ENCODE data around the gene SLC27A6. TPM values are rescaled to one million over a fixed set of nuclear protein-coding genes. Genes with fewer than 3 reads are reported as not detected.
"Not testable (repeated sequence)": the region's sequence is repeated elsewhere in the genome, so short reads cannot be mapped to it uniquely, and the experiment has no call there.

Gene SLC27A6
- total RNA-seq, 1 experiment from 2014 or later = not detected

DNA sequence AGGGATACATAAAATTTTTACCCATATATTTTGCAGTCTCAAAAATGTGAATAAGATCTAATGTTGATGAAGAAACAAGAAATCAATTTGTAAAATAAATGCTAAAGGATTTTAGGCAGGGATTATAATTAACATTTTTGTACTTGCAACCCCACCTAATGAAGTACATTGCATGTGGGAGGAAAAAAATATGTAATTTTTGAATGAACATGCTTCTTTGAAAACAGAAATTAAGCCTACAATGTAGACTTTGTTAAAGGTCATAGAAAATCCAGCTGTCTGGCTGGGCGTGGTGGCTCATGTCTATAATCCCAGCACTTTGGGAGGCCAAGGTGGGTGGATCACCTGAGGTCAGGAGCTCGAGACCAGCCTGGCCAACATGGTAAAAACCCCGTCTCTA, 15.6 kb downstream of the SLC27A6 start:
- DNase-seq (ENCODE audit: low read depth) = no peak
- in situ Hi-C loops (cut with HindIII; ENCODE audit: low pct_unique_long_range_greater_than_20kb, low sequenced_read_pairs) = no loop called here

DNA sequence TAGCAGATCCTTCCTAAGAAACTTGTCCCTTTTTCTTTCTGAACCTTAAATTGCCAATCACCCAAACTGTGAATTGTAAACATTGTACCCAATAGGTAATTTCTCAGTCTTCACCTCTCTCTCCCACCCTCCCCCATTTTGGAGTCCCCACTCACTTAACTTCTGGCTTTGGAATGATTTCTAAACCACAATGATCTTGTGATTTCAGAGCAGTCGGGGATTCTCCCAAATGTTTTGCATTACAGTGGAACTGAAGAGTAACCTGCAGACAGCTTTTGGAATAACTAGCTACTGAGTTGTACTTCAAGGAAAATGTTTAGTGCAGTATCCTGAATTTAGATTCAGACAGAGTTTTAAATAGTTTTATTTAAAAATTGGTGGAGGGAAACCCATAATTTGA, 19.2 kb downstream of the SLC27A6 start:
- no peak for DNase-seq (ENCODE audit: low read depth)
- in situ Hi-C loops (cut with HindIII; ENCODE audit: low pct_unique_long_range_greater_than_20kb, low sequenced_read_pairs) = no loop called here

DNA sequence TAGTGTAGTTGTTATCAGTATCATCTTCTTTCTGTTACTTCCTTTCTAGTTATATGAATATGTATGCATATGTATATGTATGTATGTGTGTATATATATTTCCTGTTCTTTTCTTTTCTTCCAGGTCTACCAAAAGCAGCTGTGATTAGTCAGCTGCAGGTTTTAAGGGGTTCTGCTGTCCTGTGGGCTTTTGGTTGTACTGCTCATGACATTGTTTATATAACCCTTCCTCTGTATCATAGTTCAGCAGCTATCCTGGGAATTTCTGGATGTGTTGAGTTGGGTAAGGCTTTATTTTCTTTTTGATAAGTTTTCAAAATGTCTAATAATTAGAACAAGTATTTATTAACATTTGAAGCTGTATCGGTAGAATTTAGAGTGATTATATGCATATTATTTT, 23.2 kb downstream of the SLC27A6 start:
- DNase-seq (ENCODE audit: low read depth) = no peak
- in situ Hi-C loops (cut with HindIII; ENCODE audit: low pct_unique_long_range_greater_than_20kb, low sequenced_read_pairs) = no loop called here

DNA sequence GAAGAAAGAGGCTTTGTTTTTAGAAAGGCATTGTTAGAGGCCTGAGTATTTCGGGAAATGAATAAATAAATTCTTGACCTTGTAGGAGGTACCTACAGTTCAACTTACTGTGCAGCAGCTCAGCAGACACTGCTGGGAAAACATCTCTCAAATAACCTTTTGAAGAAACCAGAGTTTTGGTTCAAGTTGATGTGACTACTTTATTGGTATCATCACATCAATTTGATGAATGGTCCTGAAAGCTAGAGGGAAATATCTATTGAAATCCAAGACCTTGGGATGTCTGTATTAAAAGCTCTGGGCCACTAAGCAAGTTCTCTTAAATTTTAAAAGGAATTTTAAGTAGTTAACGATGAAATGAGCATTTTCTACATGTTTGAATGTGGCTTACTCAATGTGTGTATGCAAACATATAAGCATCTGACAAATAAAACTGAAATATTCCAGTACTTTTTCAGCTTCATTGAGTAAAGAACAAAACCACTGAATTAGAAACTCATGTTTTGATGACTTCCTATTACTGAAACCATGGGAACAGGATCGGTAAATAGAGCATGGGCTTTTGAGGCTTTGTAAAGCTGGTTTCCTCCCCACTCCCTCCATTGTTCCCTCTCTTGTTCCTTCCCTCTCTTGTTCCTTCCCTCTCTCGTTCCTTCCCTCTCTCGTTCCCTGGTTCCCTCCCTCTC, 36.7 kb downstream of the SLC27A6 start:
- no peak for DNase-seq (ENCODE audit: low read depth)
- in situ Hi-C loops (cut with HindIII; ENCODE audit: low pct_unique_long_range_greater_than_20kb, low sequenced_read_pairs) = no loop called here

DNA sequence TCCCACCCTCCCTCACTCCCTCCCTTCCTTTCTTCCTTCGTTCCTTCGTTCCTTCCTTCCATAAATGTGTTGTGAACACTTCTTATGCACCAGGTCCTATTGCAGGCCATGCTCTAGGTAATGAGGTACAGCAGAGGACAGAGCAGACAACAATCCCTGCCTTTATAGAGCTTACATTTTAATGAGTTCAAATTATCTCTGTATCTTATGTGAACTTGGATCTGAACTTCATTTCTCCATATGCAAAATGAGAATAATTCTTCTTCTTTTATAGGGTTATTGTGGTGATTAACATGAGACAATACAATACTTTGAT, 37.2 kb downstream of the SLC27A6 start:
- in situ Hi-C loops (cut with HindIII; ENCODE audit: low pct_unique_long_range_greater_than_20kb, low sequenced_read_pairs) = no loop called here
- no peak for DNase-seq (ENCODE audit: low read depth)

DNA sequence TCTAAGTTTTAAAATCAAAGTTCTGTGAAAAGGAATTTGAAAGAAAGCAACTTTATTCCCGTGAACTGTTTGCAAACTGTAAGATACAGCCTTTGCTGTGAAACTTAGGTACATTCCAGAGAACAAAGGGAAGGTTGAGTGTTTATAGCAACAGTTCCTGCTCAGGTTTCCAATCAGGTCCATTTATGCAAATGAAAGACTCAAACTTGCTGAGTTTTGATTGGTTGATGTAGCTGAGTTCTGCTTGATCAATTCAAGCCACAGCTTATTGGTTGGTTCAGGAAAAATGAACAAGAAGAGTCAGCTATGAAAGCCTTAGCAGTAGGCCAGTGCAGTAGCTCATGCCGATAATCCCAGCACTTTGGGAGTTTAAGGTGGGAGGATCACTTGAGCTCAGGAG, 37.9 kb downstream of the SLC27A6 start:
- in situ Hi-C loops (cut with HindIII; ENCODE audit: low pct_unique_long_range_greater_than_20kb, low sequenced_read_pairs) = no loop called here

DNA sequence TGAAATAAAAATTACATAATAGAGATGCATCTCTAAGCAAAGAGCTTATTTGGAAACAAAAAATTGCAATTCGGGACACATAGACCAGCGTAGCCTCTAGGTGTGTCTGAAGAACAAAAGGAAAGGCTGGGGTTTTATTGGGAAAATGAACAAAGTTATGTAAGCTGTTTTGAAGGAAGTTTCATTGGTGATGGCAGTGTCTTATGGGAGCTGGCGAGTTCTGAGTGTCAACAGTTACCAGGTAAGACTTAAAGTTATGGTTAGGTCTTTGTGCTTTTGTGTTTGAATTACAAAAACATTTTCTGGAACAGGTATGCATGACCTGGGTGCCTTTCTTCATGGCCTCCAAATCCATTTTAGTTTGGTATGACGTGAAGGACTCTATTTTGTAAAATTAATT, 48.9 kb downstream of the SLC27A6 start:
- in situ Hi-C loops (cut with HindIII; ENCODE audit: low pct_unique_long_range_greater_than_20kb, low sequenced_read_pairs) = no loop called here
- DNase-seq (ENCODE audit: low read depth) = no peak

More for the DNA sequence above, 37.9 kb downstream of the SLC27A6 start:
- peak; percentile 51 for DNase-seq (ENCODE audit: low read depth)

DNA sequence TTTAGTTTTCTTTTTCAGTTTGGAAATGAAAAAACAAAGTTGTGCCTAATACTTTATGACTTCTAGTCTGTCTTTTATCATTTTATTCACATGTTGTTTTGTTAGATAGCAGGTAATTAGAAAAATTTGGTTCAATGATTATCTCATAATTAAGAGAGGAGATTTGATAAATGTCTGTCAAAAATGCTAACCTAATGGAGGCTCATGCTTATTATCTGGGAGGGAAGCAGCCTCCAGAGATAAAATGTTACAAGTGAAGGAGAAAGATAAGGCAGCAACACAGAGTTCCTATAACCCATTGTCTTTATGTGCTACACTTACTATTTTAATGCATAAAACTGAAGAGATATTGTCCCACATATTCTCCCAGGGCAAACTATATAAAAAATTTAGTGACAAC, 53.5 kb downstream of the SLC27A6 start:
- no peak for DNase-seq (ENCODE audit: low read depth)
- in situ Hi-C loops (cut with HindIII; ENCODE audit: low pct_unique_long_range_greater_than_20kb, low sequenced_read_pairs) = no loop called here

DNA sequence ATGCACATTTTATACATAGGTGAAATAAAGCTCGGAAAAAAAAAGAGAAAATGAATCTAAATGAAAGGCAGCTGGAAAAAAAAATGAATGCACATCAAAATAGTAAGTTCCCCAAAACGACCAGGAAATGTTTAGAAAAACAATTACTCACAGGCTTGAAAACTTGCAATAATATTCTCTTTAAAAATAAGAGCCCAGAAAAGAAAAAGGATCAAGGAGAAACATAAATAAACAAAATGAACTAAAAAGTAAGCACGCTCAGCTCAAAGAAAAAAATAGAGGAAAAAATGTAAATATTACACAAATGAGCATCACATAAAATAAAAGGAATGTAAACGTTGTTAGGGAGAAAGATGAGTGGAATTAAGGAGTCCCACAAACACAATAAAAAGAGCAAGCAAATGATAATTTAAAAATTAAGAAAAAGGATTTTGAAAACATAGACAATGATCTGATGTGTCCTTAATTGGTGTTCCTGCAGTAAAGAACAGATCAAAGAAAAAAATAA, 54.2 kb downstream of the SLC27A6 start:
- in situ Hi-C loops (cut with HindIII; ENCODE audit: low pct_unique_long_range_greater_than_20kb, low sequenced_read_pairs) = no loop called here
- DNase-seq (ENCODE audit: low read depth) = no peak

DNA sequence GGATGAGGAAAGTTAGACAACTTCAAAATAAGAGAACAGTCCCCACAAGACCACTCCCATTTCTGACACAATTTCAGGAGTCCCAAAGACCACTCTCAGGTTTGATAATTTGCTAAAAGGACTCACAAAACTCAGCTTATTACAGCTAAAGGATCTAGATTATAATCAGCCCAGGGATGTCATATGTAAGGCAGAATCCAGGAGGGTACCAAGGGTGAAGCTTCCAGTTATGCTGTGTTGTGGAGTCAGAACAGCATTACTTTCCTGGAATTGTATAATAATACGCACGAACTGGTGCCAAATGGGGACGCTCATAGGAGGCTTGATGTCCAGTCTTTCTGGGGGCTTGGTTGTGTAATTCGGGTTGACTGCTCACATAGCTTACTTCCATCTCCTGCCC, 55.4 kb downstream of the SLC27A6 start:
- in situ Hi-C loops (cut with HindIII; ENCODE audit: low pct_unique_long_range_greater_than_20kb, low sequenced_read_pairs) = no loop called here
- no peak for DNase-seq (ENCODE audit: low read depth)

DNA sequence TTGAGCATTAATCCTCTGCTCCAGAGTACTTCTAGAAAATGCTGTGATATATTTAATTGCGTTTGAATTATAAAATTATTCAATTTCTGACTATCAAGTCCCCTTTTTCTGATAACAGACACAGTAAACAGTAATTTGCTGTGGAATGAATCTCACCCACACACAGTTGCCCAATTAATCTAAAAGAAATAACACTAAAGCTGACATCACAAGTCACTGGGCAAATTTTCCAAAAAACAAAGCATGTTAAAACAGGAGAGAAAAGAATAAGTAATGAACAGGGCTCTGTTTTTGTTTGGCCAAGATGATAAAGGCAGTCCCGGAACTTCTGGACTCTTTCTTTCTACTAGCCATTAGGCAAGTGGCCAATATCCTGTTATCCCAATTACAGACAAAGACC, 56.5 kb downstream of the SLC27A6 start:
- no peak for DNase-seq (ENCODE audit: low read depth)
- in situ Hi-C loops (cut with HindIII; ENCODE audit: low pct_unique_long_range_greater_than_20kb, low sequenced_read_pairs) = no loop called here

DNA sequence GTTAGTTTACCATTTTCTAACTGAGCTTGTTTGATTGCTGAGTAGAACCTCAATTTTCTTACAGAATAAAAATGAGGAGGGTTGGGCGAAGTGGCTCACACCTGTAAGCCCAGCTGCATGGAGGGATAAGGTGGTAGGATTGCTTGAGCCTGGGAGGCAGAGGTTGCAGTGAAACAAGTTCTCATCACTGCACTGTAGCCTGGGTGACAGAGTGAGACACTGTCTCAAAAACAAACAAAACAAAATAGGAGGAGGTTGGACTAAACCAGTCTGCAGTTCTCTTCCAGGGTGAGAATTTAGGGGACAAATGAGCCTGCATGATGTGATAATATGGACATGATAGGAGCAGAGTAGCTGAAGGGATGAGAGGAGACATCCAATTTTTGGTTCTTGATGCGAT, 57.3 kb downstream of the SLC27A6 start:
- in situ Hi-C loops (cut with HindIII; ENCODE audit: low pct_unique_long_range_greater_than_20kb, low sequenced_read_pairs) = no loop called here

DNA sequence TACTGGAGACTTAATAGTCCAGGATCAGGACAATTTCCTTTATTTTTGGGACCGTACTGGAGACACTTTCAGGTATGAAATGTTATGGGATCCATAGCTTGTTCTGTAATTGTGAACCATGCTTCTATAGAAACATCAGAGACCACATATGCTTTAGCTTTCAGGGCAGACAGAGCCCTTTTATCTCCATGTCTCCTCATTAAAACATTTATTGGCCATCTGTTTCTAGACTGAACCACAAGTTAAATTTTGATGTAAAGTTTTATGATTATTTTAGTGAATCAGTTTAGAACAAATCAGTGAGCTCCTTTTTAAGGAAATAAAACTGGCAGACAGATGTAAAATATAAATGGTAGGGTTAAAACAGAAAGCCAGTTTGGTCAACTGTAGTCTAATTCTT, 62.0 kb downstream of the SLC27A6 start:
- no peak for DNase-seq (ENCODE audit: low read depth)
- in situ Hi-C loops (cut with HindIII; ENCODE audit: low pct_unique_long_range_greater_than_20kb, low sequenced_read_pairs) = no loop called here

More for the DNA sequence above, 57.3 kb downstream of the SLC27A6 start:
- no peak for DNase-seq (ENCODE audit: low read depth)

DNA sequence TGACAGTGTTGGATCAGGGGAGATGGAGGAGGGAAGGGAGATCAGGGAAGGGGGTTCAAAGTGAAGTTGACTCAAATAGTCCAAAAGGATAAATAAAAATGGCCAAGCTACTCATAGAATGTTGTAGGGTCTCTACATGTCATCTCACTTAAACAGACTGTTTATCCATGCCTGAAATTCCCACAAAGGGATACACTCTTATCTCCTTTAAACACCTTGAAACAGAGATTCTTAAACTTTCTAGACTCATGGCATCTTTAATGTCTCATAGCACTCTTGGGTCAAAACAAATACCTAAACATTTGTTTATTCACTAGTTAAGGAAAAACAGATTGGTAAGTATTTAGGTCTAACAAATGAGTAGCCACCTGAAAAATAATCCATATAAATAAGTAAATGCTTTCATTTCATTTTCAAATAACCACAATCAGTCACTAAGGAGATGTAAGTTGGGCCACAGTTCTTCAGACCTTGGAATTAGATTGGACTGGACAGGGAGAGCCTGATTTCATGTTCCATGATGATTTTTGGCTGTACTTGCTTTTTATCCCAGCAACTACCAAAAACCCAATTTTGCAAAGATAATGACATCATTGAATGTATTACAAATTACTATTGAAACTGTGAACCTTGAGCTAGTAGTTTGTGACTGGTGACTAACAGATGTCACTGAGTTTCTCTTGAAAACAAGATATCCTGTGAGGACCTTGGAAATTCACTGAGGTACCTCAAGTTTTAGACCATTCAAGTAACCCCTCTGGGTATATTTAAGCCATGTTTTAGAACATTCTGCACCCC, 66.8 kb downstream of the SLC27A6 start:
- in situ Hi-C loops (cut with HindIII; ENCODE audit: low pct_unique_long_range_greater_than_20kb, low sequenced_read_pairs) = no loop called here
- DNase-seq (ENCODE audit: low read depth) = no peak

DNA sequence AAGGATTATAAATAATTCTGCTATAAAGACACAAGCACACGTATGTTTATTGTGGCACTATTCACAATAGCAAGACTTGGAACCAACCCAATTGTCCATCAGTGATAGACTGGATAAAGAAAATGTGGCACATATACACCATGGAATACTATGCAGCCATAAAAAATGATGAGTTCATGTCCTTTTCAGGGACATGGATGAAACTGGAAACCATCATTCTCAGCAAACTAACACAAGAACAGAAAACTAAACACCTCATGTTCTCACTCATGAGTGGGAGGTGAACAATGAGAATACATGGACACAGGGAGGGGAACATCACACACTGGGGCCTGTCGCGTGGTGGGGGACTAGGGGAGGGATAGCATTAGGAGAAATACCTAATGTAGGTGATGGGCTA, 71.0 kb downstream of the SLC27A6 start:
- in situ Hi-C loops (cut with HindIII; ENCODE audit: low pct_unique_long_range_greater_than_20kb, low sequenced_read_pairs); DNase-seq (ENCODE audit: low read depth): not testable (repeated sequence)

DNA sequence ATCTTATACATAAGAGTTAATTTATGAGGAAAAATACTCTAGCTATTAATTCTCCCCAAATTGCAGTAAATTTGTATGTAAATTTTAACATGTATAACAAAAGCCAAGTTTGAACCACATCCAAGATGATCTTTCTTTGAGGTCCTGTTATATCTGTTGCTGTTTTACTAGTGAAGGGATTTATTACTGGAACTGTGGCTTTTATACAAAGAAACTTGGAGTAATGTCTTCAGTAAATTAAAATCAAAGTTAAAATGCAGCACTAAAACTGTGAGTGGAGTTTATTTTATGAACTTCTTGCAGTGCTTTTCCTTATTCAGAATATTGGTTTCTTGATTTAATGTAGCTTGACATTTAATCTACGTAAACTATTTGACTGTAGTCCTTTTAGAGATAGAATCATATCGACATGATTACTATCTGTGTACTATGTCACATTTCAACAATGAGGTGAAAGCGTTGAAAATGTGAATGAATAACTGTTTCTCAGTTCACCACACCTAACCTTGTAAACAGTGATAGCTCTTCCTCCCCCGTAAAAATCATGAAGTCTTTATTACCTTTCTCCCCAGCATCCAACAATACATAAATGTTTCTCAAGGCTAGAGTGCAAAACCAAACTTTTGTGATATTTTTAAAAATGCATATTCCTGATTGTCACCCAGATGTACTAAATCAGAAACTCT, 76.1 kb downstream of the SLC27A6 start:
- no peak for DNase-seq (ENCODE audit: low read depth)
- in situ Hi-C loops (cut with HindIII; ENCODE audit: low pct_unique_long_range_greater_than_20kb, low sequenced_read_pairs) = no loop called here

DNA sequence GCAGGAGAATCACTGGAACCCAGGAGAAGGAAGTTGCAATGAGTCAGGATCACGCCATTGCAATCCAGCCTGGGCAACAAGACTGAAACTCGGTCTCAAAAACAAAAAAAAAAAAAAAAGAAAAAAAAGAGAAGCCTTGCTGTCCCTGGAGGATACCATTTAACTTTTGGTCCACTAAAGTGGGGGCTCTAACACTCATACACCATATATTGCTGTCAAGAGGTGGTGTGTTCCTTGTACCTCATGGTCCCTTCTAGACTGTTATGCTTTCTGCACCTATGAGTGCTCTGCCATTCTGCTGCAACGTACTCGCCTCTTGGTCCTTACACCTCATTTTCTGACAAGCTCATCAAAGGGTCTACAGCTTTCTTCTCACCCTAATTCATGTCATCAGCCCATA, 77.0 kb downstream of the SLC27A6 start:
- no peak for DNase-seq (ENCODE audit: low read depth)
- in situ Hi-C loops (cut with HindIII; ENCODE audit: low pct_unique_long_range_greater_than_20kb, low sequenced_read_pairs) = no loop called here

DNA sequence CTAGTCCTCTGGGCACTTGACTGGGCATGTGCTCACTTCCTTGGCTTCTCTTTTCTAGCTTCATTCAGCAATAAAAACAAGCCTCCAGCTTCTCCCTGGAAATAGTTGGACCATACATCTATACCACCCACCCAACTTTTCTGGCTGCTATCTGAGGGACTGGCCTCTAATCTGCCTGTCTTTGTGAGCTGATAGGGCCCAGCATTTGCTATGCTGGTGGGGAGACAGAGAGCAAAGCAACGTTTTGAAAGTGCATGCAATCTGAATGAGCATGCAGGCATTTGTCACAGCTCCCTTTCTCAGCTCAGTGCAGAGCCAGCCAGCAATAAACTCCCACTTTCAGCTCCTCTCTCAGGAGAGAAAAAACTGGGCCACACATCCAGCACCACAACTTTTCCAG, 78.6 kb downstream of the SLC27A6 start:
- in situ Hi-C loops (cut with HindIII; ENCODE audit: low pct_unique_long_range_greater_than_20kb, low sequenced_read_pairs) = no loop called here

DNA sequence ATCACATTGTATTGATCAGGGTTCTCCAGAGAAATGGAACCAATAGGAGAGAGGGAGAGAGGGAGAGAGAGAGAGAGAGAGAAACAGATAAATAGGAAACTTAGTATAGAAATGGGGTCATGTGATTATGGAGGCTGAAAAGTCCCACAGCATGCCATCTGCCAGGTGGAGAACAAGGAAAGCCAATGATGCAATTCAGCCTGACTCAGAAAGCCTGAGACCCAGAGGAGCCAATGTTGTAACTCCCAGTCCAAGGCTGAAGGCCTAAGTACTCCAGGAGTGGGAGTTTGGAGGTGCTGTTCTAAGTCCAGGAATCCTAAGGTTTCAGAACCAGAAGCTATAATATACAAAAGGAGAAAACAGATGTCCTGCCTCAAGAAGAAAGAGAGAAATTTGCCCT, 80.9 kb downstream of the SLC27A6 start:
- in situ Hi-C loops (cut with HindIII; ENCODE audit: low pct_unique_long_range_greater_than_20kb, low sequenced_read_pairs) = no loop called here
- DNase-seq (ENCODE audit: low read depth) = no peak

More for the DNA sequence above, 78.6 kb downstream of the SLC27A6 start:
- DNase-seq (ENCODE audit: low read depth) = no peak

Measured in Caki2 (cell line).